ENCODE data around the gene RPL13. TPM values are rescaled to one million over a fixed set of nuclear protein-coding genes. Genes with fewer than 3 reads are reported as not detected.

RPL13 gene
- total and polyA plus RNA-seq, 2 of the 4 experiments (the other 2 are of a cell fraction): 2,098 to 3,527 TPM

DNA sequence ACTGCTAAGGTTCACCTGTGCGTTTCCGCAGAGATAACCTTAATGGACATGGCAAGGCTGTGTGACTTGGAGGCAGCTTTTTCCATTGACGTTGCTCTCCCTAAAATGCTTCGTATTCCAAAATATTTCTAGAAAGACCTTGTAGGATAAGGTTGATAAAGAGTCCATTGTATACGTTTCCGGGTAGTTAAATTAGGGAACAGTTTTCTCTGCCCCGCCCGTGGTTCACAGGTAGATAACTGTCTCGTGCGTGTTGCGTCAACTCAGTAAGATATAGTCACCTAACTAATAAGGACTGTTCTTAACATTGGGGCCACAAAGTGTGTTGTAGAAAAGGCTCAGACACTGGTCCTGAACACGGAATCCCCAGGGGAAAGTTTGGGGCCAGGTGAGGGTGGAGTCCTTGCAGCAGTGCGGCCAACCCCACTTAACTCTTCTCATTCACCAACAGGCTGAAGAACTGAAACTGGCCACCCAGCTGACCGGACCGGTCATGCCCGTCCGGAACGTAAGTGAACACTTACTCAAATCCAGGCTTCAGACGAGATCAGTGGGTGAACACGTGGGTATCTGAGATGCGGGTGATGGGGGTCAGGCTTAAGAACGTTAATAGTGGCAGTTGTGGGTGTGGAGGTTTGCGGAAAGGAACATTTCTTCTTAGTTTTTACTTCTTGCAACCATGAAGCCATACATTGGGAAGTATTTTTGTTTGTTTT, 1.6 kb downstream of the RPL13 start:
- 0 out of 2 replicates have a peak overlapping the region, but pooled peaks have one; percentile 2 for H2AK5ac ChIP-seq (ENCODE audit: low read depth, low read length)
- H3K4me1 ChIP-seq (ENCODE audit: control insufficient read depth, insufficient read depth, low read length): peaks cover 23% of the 10 kb centered on the region
- no peak overlapping the region for H2BK15ac ChIP-seq (ENCODE audit: low read depth, low read length)
- H4K5ac ChIP-seq (ENCODE audit: low read depth, low read length): no peak overlapping the region
- H3K27ac ChIP-seq (ENCODE audit: insufficient read depth, low read length): peak overlapping the region; percentile 71
- H4K20me1 ChIP-seq (ENCODE audit: insufficient read depth, low read length): peaks cover 62% of the 10 kb centered on the region
- H3K18ac ChIP-seq (ENCODE audit: low read depth, low read length): no peak overlapping the region
- no peak for DNase-seq
- H2BK120ac ChIP-seq (ENCODE audit: low read depth, low read length): no peak overlapping the region
- H3K9ac ChIP-seq (ENCODE audit: low read depth, low read length): peak overlapping the region; percentile 90
- peak overlapping the region; percentile 31 for H2BK5ac ChIP-seq (ENCODE audit: low read depth, low read length, poor library complexity, severe bottlenecking)
- peak overlapping the region; percentile 96 for H3K4me2 ChIP-seq (ENCODE audit: low read depth, low read length)
- peak overlapping the region; percentile 0; the same call in 1 of the 2 replicates for H3K56ac ChIP-seq (ENCODE audit: extremely low read depth, insufficient read depth, low read length)
- no peak overlapping the region for H4K91ac ChIP-seq (ENCODE audit: insufficient read depth, low read depth, low read length)
- peak overlapping the region; percentile 25 for H3K23ac ChIP-seq (ENCODE audit: low read depth, low read length)
- peak overlapping the region; percentile 66 for H3K4me3 ChIP-seq (ENCODE audit: insufficient read depth, low read depth, low read length)
- ATAC-seq (ENCODE audit: low read depth): no peak
- WGBS, 2 experiments (ENCODE audit: extremely low coverage in 2 of 2, insufficient read length in 1 of 2): 73% methylated on average over 6 of the region's 23 CpGs; no CpG with 5 or more reads in 1 of the 2 experiments
- in situ Hi-C loops (cut with MboI; ENCODE audit: low sequenced_read_pairs) (no loop called here), intact Hi-C loops (cut with micrococcal nuclease) (loop anchor here (2.0 kb wide), 1 partner anchor 79 kb away; no protein-coding TSS in a partner anchor), dilution Hi-C loops (cut with HindIII; ENCODE audit: low sequenced_read_pairs, unreplicated experiment) (no loop called here)
- H3K9me3 ChIP-seq (ENCODE audit: control insufficient read depth, insufficient read depth, low read length): no peaks in the 10 kb centered on the region
- no peak overlapping the region for H4K8ac ChIP-seq (ENCODE audit: low read depth in 2 of 2, low read length in 2 of 2)
- no peaks in the 10 kb centered on the region for H3K27me3 ChIP-seq (ENCODE audit: control insufficient read depth, insufficient read depth, low read length)
- ChIA-PET POLR2A (ENCODE audit: unreplicated experiment) (no interaction called here), CTCF (no interaction called here)
- no TSS peak for BruUV-seq (replicated peaks)
- no peak for TF ChIP-seq NFE2L2 (IDR thresholded peaks at IDR 0.05; ENCODE audit: low read depth, low read length)
- TF ChIP-seq MAZ (IDR thresholded peaks at IDR 0.05; ENCODE audit: borderline replicate concordance, low read depth, low read length): no peak
- no peak for TF ChIP-seq CEBPB (IDR thresholded peaks at IDR 0.05; ENCODE audit: low read depth, low read length)
- TF ChIP-seq, protein P1, sequence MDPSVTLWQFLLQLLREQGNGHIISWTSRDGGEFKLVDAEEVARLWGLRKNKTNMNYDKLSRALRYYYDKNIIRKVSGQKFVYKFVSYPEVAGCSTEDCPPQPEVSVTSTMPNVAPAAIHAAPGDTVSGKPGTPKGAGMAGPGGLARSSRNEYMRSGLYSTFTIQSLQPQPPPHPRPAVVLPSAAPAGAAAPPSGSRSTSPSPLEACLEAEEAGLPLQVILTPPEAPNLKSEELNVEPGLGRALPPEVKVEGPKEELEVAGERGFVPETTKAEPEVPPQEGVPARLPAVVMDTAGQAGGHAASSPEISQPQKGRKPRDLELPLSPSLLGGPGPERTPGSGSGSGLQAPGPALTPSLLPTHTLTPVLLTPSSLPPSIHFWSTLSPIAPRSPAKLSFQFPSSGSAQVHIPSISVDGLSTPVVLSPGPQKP (IDR thresholded peaks at IDR 0.05; ENCODE audit: borderline replicate concordance, low read depth, low read length): no peak
- no peak for TF ChIP-seq BHLHE40 (IDR thresholded peaks at IDR 0.05; ENCODE audit: low read depth, low read length)
- TF ChIP-seq CHD1 (IDR thresholded peaks at IDR 0.05; ENCODE audit: low read depth, low read length): no peak
- peak; percentile 21; the same call in 1 of the 2 replicates for TF ChIP-seq MXI1 (IDR thresholded peaks at IDR 0.05; ENCODE audit: borderline replicate concordance, low read depth, low read length)
- no peak for TF ChIP-seq RFX5 (IDR thresholded peaks at IDR 0.05; ENCODE audit: low read depth, low read length)
- TF ChIP-seq, protein P2, sequence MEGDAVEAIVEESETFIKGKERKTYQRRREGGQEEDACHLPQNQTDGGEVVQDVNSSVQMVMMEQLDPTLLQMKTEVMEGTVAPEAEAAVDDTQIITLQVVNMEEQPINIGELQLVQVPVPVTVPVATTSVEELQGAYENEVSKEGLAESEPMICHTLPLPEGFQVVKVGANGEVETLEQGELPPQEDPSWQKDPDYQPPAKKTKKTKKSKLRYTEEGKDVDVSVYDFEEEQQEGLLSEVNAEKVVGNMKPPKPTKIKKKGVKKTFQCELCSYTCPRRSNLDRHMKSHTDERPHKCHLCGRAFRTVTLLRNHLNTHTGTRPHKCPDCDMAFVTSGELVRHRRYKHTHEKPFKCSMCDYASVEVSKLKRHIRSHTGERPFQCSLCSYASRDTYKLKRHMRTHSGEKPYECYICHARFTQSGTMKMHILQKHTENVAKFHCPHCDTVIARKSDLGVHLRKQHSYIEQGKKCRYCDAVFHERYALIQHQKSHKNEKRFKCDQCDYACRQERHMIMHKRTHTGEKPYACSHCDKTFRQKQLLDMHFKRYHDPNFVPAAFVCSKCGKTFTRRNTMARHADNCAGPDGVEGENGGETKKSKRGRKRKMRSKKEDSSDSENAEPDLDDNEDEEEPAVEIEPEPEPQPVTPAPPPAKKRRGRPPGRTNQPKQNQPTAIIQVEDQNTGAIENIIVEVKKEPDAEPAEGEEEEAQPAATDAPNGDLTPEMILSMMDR (conservative IDR thresholded peaks at IDR 0.05; ENCODE audit: low read depth, low read length): no peak
- no peak for TF ChIP-seq SMC3 (IDR thresholded peaks at IDR 0.05; ENCODE audit: low read depth, low read length)
- TF ChIP-seq POLR2A (IDR thresholded peaks at IDR 0.05; ENCODE audit: low read depth, low read length): 0 out of 2 replicates have a peak, but pooled peaks have one; percentile 42
- TF ChIP-seq RCOR1 (IDR thresholded peaks at IDR 0.05; ENCODE audit: insufficient replicate concordance, low read length): no peak
- TF ChIP-seq FOS (IDR thresholded peaks at IDR 0.05; ENCODE audit: low read depth, low read length): no peak
- H3K9me1 ChIP-seq (ENCODE audit: insufficient read depth, low read length): peaks cover 9% of the 10 kb centered on the region
- peaks cover 30 to 66% of the 10 kb centered on the region in 2 experiments for H3K79me1 ChIP-seq (ENCODE audit: low read depth in 1 of 2, low read length in 2 of 2)
- H2AFZ ChIP-seq (replicated peaks; ENCODE audit: low read length, poor library complexity): no peak overlapping the region
- H2AK9ac ChIP-seq (replicated peaks; ENCODE audit: low read depth, low read length, poor library complexity): no peak overlapping the region
- no peak overlapping the region for H2BK20ac ChIP-seq (ENCODE audit: low read depth, low read length)
- H3K4ac ChIP-seq (ENCODE audit: low read depth, low read length): no peak overlapping the region; the same call in 1 of the 2 replicates
- H3K36me3 ChIP-seq (ENCODE audit: control insufficient read depth, insufficient read depth, low read length): peaks cover 37% of the 10 kb centered on the region
- peak overlapping the region; percentile 5 for H3K14ac ChIP-seq (replicated peaks; ENCODE audit: low read depth, low read length)

All from IMR-90 (cell line).